ENCODE results near the gene ZNF629. TPM values are rescaled to one million over a fixed set of nuclear protein-coding genes. Genes with fewer than 3 reads are reported as not detected.

The ZNF629 gene
- total and polyA plus RNA-seq, 2 experiments from 2014 or later = 7.7 to 15.6 TPM

DNA sequence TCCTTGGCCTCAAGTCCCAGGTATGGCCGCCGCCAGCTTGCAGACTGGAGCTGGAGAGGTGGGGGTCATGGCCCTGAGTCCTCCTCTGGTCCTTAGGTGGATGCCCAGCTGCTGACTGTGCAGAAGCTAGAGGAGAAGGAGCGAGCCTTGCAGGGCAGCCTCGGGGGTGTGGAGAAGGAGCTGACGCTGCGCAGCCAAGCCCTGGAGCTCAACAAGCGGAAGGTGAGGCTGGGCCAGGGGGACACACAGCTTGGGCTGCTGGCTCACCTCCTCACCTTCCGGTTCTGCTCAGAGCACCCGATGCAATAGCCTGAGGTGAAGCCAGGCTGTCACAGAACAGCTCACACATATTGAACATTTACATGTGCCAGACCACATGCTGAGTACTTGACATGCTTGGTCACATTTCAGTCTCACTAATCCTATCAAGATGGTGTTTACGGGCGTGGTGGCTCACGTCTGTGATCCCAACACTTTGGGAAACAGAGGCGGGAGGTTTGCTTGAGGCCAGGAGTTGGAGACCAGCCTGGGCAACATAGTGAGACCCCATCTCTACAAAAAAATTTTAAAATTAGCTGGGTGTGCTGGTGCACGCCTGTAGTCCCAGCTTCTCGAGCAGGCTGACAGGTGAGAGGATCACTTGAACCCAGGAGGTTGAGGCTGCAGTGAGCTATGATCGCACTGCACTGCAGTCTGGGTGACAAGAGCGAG is 17.5 kb downstream of the ZNF629 start:
- H3K27ac ChIP-seq = no peak overlapping the region
- no peak overlapping the region for H3K4me3 ChIP-seq
- H3K4me1 ChIP-seq (ENCODE audit: insufficient read depth) = no peaks in the 10 kb centered on the region
- H3K79me2 ChIP-seq = peaks cover 6% of the 10 kb centered on the region
- no peak overlapping the region for H3K4me2 ChIP-seq
- WGBS (ENCODE audit: low lambda C conversion rate, missing lambda C conversion rate) = 97% methylated on average over 17 of the region's 17 CpGs
- H2AFZ ChIP-seq = no peak overlapping the region
- H3K27me3 ChIP-seq = no peaks in the 10 kb centered on the region
- H3K9me2 ChIP-seq (replicated peaks; ENCODE audit: insufficient read depth) = no peaks in the 10 kb centered on the region
- H3K36me3 ChIP-seq (replicated peaks; ENCODE audit: insufficient read depth, low read depth) = no peaks in the 10 kb centered on the region
- H3K9me3 ChIP-seq (ENCODE audit: low read depth) = no peaks in the 10 kb centered on the region
- no peak for DNase-seq (ENCODE audit: low spot score)
- TF ChIP-seq EZH2phosphoT487 (IDR thresholded peaks at IDR 0.05; ENCODE audit: low read depth, severe bottlenecking, unreplicated experiment) (no peak), EZH2 (IDR thresholded peaks at IDR 0.05; ENCODE audit: borderline replicate concordance) (no peak)
- TF ChIP-seq, protein P1, sequence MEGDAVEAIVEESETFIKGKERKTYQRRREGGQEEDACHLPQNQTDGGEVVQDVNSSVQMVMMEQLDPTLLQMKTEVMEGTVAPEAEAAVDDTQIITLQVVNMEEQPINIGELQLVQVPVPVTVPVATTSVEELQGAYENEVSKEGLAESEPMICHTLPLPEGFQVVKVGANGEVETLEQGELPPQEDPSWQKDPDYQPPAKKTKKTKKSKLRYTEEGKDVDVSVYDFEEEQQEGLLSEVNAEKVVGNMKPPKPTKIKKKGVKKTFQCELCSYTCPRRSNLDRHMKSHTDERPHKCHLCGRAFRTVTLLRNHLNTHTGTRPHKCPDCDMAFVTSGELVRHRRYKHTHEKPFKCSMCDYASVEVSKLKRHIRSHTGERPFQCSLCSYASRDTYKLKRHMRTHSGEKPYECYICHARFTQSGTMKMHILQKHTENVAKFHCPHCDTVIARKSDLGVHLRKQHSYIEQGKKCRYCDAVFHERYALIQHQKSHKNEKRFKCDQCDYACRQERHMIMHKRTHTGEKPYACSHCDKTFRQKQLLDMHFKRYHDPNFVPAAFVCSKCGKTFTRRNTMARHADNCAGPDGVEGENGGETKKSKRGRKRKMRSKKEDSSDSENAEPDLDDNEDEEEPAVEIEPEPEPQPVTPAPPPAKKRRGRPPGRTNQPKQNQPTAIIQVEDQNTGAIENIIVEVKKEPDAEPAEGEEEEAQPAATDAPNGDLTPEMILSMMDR (IDR thresholded peaks at IDR 0.05; ENCODE audit: poor library complexity) = no peak
- no peaks in the 10 kb centered on the region for H4K20me1 ChIP-seq (ENCODE audit: insufficient read depth, poor library complexity, severe bottlenecking)

DNA sequence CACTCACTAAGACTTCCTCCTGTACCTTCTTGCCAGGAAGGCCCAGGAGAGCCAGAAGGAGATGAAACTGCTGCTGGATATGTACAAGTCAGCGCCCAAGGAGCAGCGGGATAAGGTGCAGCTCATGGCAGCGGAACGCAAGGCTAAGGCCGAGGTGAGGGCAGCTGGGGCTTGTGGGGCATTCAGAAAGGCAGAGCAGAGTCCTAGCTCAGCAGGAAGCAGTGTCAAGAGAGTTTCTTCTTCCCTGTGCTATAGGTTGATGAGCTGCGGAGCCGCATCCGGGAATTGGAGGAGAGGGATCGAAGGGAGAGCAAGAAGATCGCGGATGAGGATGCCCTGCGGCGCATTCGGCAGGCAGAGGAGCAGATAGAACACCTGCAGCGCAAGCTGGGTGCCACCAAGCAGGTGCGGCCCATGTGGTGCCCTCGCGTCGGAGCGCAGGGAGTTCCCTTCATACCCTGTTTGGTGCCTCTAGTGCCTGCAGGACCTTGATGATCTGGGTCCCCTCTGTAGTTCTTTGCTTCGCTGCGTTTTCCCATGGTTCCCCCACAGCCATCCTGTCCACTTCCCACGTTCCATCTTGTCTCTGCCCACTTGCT is 18.3 kb downstream of the ZNF629 start:
- H3K4me1 ChIP-seq (ENCODE audit: insufficient read depth) = peaks cover 1% of the 10 kb centered on the region
- no peak for TF ChIP-seq EZH2phosphoT487 (IDR thresholded peaks at IDR 0.05; ENCODE audit: low read depth, severe bottlenecking, unreplicated experiment)
- TF ChIP-seq, protein P1 (IDR thresholded peaks at IDR 0.05; ENCODE audit: poor library complexity) = no peak
- no peak for TF ChIP-seq EZH2 (IDR thresholded peaks at IDR 0.05; ENCODE audit: borderline replicate concordance)
- no peak overlapping the region for H2AFZ ChIP-seq
- no peaks in the 10 kb centered on the region for H3K9me2 ChIP-seq (replicated peaks; ENCODE audit: insufficient read depth)
- 98% methylated on average over 22 of the region's 23 CpGs for WGBS (ENCODE audit: low lambda C conversion rate, missing lambda C conversion rate)
- no peaks in the 10 kb centered on the region for H3K27me3 ChIP-seq
- no peak for DNase-seq (ENCODE audit: low spot score)
- H4K20me1 ChIP-seq (ENCODE audit: insufficient read depth, poor library complexity, severe bottlenecking) = no peaks in the 10 kb centered on the region
- H3K27ac ChIP-seq = no peak overlapping the region
- no peaks in the 10 kb centered on the region for H3K36me3 ChIP-seq (replicated peaks; ENCODE audit: insufficient read depth, low read depth)
- no peak overlapping the region for H3K4me3 ChIP-seq
- peaks cover 14% of the 10 kb centered on the region for H3K79me2 ChIP-seq
- H3K9me3 ChIP-seq (ENCODE audit: low read depth) = no peaks in the 10 kb centered on the region
- H3K4me2 ChIP-seq = no peak overlapping the region

DNA sequence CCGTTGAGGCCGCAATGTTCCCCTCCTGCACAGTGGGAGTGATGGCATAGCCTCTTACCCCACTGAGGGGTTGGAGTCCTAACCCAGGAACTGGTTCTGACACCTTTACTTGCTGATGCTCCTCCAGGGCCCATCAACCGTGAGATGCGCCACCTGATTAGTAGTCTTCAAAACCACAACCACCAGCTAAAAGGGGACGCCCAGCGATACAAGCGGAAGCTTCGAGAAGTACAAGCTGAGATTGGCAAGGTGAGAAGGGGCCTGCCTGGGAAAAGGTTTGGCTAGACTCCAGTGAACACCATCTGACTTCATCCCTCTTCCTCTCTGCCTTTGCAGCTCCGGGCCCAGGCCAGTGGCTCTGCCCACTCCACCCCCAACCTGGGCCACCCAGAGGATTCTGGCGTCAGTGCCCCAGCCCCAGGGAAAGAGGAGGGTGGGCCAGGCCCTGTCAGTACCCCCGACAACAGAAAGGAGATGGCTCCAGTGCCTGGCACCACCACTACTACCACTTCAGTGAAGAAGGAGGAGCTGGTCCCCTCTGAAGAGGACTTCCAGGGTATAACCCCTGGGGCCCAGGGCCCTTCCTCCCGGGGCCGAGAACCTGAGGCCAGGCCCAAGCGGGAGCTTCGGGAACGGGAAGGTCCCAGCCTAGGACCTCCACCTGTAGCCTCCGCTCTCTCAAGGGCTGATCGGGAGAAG is 19.1 kb downstream of the ZNF629 start:
- Histone ChIP-seq H2AFZ (no peak overlapping the region), H3K27me3 (no peaks in the 10 kb centered on the region), H3K4me2 (no peak overlapping the region), H3K79me2 (peaks cover 22% of the 10 kb centered on the region), H3K9me3 (ENCODE audit: low read depth) (no peaks in the 10 kb centered on the region), H3K9me2 (replicated peaks; ENCODE audit: insufficient read depth) (no peaks in the 10 kb centered on the region), H3K4me3 (no peak overlapping the region), H3K27ac (no peak overlapping the region), H4K20me1 (ENCODE audit: insufficient read depth, poor library complexity, severe bottlenecking) (no peaks in the 10 kb centered on the region), H3K36me3 (replicated peaks; ENCODE audit: insufficient read depth, low read depth) (no peaks in the 10 kb centered on the region), H3K4me1 (ENCODE audit: insufficient read depth) (peaks cover 9% of the 10 kb centered on the region)
- WGBS (ENCODE audit: low lambda C conversion rate, missing lambda C conversion rate) = 96% methylated on average over 18 of the region's 18 CpGs
- TF ChIP-seq EZH2 (IDR thresholded peaks at IDR 0.05; ENCODE audit: borderline replicate concordance) = no peak
- TF ChIP-seq, protein P1 (IDR thresholded peaks at IDR 0.05; ENCODE audit: poor library complexity) = no peak
- TF ChIP-seq EZH2phosphoT487 (IDR thresholded peaks at IDR 0.05; ENCODE audit: low read depth, severe bottlenecking, unreplicated experiment) = no peak
- no peak for DNase-seq (ENCODE audit: low spot score)
